Activated CD4-positive, alpha-beta T cell treated with anti-CD3 and anti-CD28 coated beads, Interleukin-2, amount 50 U/mL, for 16 hours (primary cell): Measurements from ENCODE around the gene CD34.

Experiments used
- DNase-seq: peaks from one replicate; pipeline ENCODE4 v3.0.0-alpha.2; 2020

Gene CD34

DNA sequence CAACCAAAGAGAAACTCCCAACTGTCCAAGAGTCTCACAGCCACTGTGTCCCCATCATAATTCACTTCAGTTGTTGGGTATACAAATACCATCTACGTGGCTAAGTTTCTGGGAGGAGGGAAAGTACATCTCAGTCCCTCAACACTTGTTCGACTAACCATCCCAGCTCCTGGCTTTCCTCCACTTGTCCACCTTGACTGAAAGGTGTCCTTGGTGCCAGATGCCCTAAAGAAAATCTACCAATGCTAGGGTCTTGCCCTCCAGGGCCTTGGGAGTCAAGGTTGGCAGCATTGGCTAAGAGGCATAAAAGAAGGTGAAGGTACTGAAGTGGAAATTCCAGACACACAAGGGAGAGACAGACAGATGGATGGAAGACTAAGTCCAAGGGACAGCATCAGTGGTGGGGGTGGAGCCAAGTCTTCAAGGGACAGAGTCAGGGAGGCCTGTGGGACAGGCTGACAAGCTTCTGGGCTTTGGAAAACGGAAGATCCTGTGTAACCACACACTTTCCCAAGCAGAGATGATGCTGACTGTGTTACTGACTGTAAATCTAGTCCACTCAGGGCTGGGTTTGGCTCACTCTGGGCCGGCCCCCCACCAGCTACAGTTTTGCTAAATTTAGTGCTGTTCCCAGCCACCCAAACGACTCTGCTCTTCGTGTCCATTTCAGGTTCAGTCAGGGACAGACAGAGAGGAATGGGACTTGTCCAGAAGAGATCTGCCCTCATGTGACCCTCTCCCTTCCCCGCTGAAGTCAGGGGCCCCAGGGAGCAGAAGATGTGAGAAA lies 60.1 kb downstream of the CD34 start:
- DNase-seq = no peak

DNA sequence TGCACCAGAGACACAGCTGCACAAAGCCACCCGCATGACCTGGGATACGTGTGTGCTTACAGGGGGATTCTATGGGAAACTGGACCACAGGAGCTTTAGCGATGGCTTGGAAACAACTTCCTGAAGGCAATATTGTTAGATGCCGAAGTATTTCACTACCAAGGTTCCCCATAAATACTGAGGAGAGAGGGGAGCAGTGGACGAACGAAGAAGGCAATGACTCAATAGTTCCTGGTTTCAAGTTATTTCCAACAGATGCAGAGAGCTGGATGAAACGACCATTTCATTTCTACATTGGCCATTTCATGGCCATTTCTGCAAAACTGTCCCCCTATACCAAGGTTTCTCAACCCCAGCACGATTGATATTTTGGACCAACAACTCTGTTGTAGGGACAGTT lies 61.3 kb downstream of the CD34 start:
- DNase-seq = no peak

DNA sequence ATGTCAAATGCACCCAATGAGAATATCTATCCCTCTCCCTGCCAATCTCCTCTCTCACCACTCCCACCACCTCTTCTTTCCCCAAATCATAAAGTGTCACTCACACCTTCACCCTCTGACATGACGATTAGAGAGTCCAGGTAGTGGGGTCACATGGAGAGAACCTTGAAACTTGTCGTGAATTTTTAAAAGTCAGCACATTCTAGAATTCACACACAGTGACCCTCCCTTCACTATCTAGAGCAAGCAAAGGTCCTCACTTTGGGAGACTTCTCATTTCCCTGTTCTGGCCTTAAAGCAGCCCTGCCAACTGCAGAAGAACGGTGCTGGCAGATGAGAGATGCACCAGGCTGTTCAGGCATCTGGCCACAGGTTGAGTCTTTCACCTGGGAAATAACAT lies 61.9 kb downstream of the CD34 start:
- no peak for DNase-seq

- DNase-seq = peak; percentile 58
Measured at GRCh38 chr1:207848234-207848633, 62.7 kb downstream of the CD34 start.

DNA sequence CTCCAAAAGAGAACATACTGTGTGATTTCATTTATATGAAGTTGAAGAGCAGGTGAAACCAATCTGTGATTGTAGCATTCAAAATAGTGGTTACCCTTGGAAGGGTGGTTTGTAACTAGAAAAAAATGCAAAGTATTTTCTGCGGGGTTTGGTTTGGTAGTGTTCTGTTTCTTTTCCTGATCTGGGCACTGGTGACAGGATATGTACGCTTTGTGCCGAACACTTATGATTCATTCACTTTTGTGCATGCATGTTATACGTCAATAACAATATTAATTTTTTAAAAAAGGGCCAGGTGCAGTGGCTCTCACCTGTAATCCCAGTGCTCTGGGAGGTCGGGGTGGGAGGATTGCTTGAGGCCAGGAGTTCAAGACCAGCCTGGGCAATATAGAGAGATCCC lies 63.8 kb downstream of the CD34 start:
- no peak for DNase-seq

GRCh38 chr1:207845109-207845508 lies 65.8 kb downstream of the CD34 start:
- DNase-seq = no peak

DNA sequence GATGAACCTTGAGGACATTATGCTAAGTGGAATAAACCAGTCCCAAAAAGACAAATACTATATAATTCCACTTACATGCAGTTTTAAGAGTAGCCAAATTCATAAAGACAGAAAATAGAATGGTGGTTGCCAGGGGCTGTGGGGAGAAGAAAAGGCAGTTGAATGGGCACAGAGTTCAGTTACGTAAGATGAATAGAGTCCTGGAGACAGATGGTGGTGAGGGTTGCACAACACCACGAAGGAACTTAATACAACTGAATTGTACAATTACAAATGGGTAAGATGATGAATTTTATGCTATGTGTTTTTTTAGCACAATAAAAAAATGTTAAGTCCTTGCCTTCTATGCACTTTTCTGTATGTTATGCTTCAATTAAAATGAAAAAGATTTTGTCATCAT lies 66.6 kb downstream of the CD34 start:
- no peak for DNase-seq

DNA sequence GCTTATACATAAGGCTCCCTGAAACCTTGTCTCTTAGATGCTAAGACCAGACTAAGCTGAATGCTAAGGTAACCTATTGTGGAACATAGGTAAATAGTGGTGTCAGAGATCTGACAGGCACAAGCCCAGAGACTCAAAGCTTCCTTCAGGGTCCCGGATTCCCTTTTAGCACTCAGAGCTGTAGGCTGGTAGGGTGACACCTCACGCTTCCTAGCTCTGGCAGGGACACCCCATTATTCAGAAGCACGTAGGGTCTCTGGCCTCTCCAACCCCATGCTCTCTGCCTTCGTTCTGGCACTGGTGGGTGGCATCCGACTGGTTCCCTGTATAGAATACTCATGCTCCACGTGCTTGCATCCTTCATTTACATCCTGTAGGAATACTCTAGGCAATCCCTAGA lies 68.4 kb downstream of the CD34 start:
- no peak for DNase-seq

GRCh38 chr1:207841901-207842300 lies 69.0 kb downstream of the CD34 start:
- DNase-seq = no peak

GRCh38 chr1:207841293-207841692 lies 69.6 kb downstream of the CD34 start:
- DNase-seq = no peak

DNA sequence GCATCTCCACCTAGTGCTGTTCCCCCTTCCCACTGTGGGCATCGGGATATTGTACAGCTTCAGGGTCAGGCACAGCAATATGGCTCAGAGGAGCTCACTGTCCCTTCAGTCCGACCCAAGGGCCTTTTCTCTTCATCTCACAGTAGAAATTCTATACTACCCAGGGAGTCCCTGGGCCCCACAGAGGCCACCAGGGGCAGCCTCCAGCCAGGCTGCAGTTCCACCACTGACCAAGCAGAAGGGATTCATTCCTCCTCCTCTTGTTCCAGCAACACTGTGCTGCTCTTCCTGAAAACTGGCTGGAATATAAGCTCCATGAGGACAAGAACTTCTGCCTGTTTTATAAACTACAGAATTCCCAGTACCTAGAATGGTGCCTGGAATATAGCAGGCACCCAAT lies 70.5 kb downstream of the CD34 start:
- DNase-seq = no peak

DNA sequence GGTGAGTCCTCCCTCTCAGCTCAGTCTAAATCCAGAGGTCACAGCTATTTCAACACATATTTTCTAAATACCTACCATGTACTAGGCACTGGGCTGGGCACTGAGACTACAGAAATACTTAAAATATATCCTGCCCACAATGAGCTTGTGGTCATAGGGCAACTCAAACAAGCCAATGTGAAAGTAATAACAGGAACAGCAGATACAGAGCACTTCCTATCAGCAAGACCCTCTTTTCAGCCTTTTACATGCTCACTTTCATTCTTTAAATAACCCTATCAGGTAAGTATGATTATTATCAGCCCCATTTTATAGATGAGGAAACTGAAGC lies 71.9 kb downstream of the CD34 start:
- DNase-seq = peak; percentile 27

- DNase-seq = no peak
Measured at GRCh38 chr1:207838156-207839082, 72.5 kb downstream of the CD34 start.

DNA sequence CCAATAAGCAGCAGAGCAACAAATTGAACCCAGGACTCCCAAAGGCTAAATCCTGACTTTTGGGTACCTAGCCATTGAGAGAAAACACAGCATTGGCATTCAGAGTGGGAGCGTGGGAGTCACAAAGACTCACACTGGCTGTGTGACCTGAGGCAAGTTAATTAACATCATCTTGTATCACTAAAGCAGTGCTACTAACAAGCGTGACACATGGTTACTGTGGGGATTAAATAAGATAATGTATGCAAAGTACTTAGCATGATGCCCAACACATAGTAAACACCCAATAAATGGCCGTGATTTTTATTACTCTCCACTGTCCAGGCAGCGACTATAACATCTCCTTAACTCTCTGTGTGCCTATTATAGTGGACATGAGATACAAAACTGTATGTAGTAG lies 73.3 kb downstream of the CD34 start:
- DNase-seq = no peak

GRCh38 chr1:207836591-207837347 lies 74.2 kb downstream of the CD34 start:
- no peak for DNase-seq

DNA sequence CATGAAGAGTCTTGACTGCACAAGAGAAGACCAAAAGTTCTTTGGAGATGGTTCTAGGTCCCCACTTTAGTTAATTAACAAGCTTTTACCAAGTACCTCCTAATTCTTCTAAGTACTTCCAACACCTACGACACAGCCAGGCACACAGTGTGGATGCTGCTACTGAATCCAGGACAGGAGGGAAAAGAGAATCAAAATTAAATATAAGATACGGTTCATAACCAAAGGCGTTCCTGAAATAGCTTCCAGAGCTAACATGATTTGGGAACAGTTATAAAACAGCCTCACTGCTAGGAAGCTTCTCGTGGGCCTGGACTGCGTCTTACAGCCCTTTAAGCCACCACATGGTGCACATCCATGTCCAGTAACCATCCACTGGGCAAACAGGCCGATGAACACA lies 75.0 kb downstream of the CD34 start:
- no peak for DNase-seq

GRCh38 chr1:207833956-207834660 lies 76.8 kb downstream of the CD34 start:
- no peak for DNase-seq

GRCh38 chr1:207833381-207833780 lies 77.5 kb downstream of the CD34 start:
- no peak for DNase-seq

GRCh38 chr1:207832796-207833195 lies 78.1 kb downstream of the CD34 start:
- DNase-seq = no peak

GRCh38 chr1:207831517-207832327 lies 79.2 kb downstream of the CD34 start:
- DNase-seq = peak; percentile 89
